Sigmoid colon (tissue), 3 donors: ENCODE results near the gene ECE2.

Source experiments
- CTCF ChIP-seq, 4 experiments: fragments of 450-650 bp in 3 of 4; fragments of 200-600 bp in 1 of 4; IDR thresholded peaks; one replicate each; pipeline ENCODE4 v1.5.1; 2016 to 2019; ENCODE audit warnings: antibody characterized with exemption in 4 of 4, mild to moderate bottlenecking in 3 of 4, moderate library complexity in 2 of 4
- POLR2A ChIP-seq, 2 donors: fragments of 450-650 bp; IDR thresholded peaks; one replicate each; pipeline ENCODE4 v1.6.1; 2016; ENCODE audit warnings: antibody characterized with exemption in 2 of 2, mild to moderate bottlenecking in 2 of 2, moderate library complexity in 2 of 2

- TF ChIP-seq CTCF (IDR thresholded peaks at IDR 0.05) (no peak), POLR2A (IDR thresholded peaks at IDR 0.05) (no peak)
Measured at GRCh38 chr3:184290331-184290730, 14.5 kb downstream of the ECE2 start.
